ENCODE measurements around the gene NGDN.

Gene NGDN

DNA sequence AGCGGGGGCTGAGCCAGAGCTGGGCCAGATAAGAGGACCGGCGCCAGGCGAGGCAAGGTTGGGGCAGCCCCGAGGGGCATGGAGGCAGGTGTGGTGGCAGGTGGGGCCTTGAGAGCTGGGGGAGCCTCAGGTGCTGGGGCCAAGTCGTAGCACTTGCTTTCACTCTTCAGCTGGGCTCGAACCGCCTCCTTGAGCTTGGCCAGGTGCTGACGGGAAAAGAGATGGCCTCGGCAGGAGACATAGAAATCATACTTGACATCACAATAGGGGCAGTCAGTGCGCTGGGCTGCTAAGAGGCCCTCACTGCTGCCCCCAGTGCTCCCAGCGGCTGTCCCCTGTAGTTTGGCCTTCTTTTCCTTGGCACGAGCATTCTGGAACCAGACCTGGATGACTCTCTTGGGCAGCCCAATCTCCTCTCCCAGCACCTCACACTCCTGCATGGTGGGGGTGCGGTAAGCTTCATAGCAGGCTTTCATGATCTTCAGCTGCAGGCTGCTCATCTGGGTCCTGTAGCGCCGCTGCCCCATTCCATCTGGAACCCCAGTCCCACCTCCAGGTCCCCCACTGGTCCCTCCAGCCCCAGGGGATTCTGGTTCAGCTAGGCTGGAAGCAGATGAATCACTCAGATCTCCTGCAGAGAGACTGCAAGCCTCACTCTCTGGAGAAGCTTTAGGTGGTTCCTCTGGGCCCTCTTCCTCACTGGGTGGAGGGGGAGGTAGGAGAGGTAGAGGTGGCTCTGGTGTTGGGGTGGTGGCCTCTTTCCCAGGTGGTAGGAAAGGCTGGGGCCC lies 53.9 kb downstream of the NGDN start:
- DNase-seq: no peak

DNA sequence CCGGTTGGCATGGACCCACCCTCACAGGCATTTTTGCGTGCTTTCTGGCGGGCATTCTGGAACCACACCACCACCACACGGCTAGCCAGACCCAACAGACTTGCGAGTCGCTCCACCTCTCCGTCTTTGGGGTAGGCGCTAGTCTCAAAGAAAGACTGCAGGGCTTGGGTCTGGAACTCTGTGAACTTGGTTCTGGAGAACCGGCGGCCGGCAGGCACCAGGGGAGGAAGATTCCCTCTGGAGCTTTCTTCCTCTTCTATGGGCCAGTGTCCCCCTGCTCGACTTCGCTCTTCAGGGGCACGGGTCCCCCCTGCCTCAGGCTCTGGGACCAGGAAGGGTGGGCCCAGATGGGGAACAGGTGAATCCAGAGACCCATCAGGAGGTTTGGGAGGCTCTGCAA lies 55.5 kb downstream of the NGDN start:
- no peak for DNase-seq

DNA sequence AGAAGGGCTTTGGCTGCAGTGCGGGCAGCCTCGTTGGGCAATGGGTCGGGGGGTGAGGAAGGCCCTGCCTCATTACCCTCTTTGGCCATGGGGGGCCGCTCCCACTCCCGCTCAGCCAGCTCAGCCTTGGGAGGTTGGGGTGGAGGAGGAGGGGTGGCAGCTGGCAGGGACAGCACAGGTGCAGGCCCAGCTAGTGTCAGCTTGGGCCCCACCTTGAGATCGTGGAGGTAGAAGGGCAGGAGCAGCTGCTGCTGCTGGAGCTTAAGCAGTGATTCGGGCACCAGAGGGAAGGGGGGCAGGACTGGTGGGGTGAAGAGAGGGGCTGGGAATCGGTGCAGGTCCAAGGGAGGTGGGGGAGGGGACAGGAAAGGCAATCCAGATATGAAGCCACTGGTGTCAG lies 56.1 kb downstream of the NGDN start:
- DNase-seq: no peak
